K562 (cell line): Measurements from ENCODE around the gene CSNK1A1. TPM values are rescaled to one million over a fixed set of nuclear protein-coding genes. Genes with fewer than 3 reads are reported as not detected.

Source experiments
- ATAC-seq: fragments of 200-7000 bp; cut with Tn5 transposase; 3 replicates; pipeline ENCODE4 v1.9.1; 2020; ENCODE audit warnings: moderate library complexity
- BruUV-seq: library from RNA; stranded (reverse); fragments of 400-500 nt; replicated peaks from 2 replicates; lab custom pipeline; 2021; lab: Mats Ljungman, UMichigan
- CTCF ChIA-PET: fragments of 300-600 bp; formaldehyde crosslinking; extraction: SDS; loops from one replicate; lab custom pipeline; 2021; ENCODE audit warnings: low intra/inter-chr PET ratio; lab: Yijun Ruan, JAX
- POLR2A ChIA-PET: fragments of 300-600, 350-650 bp; sonication (Branson Sonifier 250); formaldehyde crosslinking; extraction: SDS; loops from one replicate; lab custom pipeline; 2021; ENCODE audit warnings: antibody characterized with exemption, inconsistent platforms; lab: Yijun Ruan, JAX
- DNase-seq, 4 experiments: peaks; one replicate each; pipeline versions ENCODE4 v3.0.0 to v3.0.0-alpha.2; 2011 to 2018; ENCODE audit warnings: low spot score in 3 of 4, mixed read lengths in 3 of 4; ENCODE audit errors: extremely low read depth in 1 of 4
- FAIRE-seq: peaks from 2 replicates; lab custom pipeline; 2011; peaks lifted over from hg19 to GRCh38; lab: Jason Lieb, UNC
- H2AFZ ChIP-seq: 2 replicates; pipeline ENCODE4 v1.6.0; 2011; ENCODE audit warnings: low read depth, low read length, control low read depth, inconsistent platforms
- H3K27ac ChIP-seq: fragments of 200-600 bp; 3 replicates; pipeline ENCODE4 v1.8.0; 2011; ENCODE audit warnings: low read depth, mild to moderate bottlenecking, control low read depth, inconsistent platforms, low read length, moderate library complexity, mixed read lengths; ENCODE audit errors: extremely low read depth
- H3K27me3 ChIP-seq, 2 experiments: fragments of 300-600 bp in 1 of 2; 2 replicates in 1 of 2; 3 replicates in 1 of 2; pipeline versions ENCODE4 v1.6.0 to v1.8.0; 2011; ENCODE audit warnings: inconsistent platforms in 2 of 2, low read length in 2 of 2, mild to moderate bottlenecking in 1 of 2, mixed read lengths in 1 of 2, moderate library complexity in 1 of 2; ENCODE audit not compliant: control insufficient read depth in 2 of 2, insufficient read depth in 2 of 2
- H3K36me3 ChIP-seq: fragments of 300-600 bp; 3 replicates; pipeline ENCODE4 v1.8.0; 2011; ENCODE audit warnings: mild to moderate bottlenecking, low read length, inconsistent platforms; ENCODE audit not compliant: control insufficient read depth, insufficient read depth
- H3K4me1 ChIP-seq, 2 experiments: fragments of 200-600 bp in 1 of 2; replicated peaks in 1 of 2; 2 replicates in 1 of 2; 3 replicates in 1 of 2; pipeline versions ENCODE4 v1.5.1 to v1.8.0; 2011; ENCODE audit warnings: inconsistent platforms in 2 of 2, low read length in 2 of 2, mild to moderate bottlenecking in 1 of 2, mixed read lengths in 1 of 2, moderate library complexity in 1 of 2; ENCODE audit not compliant: control insufficient read depth in 2 of 2, insufficient read depth in 2 of 2
- H3K4me2 ChIP-seq: 2 replicates; pipeline ENCODE4 v1.6.1; 2011; ENCODE audit warnings: low read length, control low read depth, inconsistent platforms, mixed read lengths; ENCODE audit not compliant: insufficient read depth
- H3K4me3 ChIP-seq: fragments of 200-600 bp; sonication (generic), shearing (Covaris generic); 2 replicates; pipeline ENCODE4 v1.5.1; 2016; ENCODE audit warnings: control low read depth, inconsistent platforms
- H3K79me2 ChIP-seq: fragments of 200-600 bp; 3 replicates; pipeline ENCODE4 v1.8.0; 2011; ENCODE audit warnings: low read length, inconsistent platforms; ENCODE audit not compliant: control insufficient read depth, insufficient read depth
- H3K9ac ChIP-seq, 2 experiments: 2 replicates each; pipeline versions ENCODE4 v1.6.0 to v1.6.1; 2011; ENCODE audit warnings: low read depth in 2 of 2, low read length in 2 of 2, control low read depth in 1 of 2, inconsistent platforms in 1 of 2, mild to moderate bottlenecking in 1 of 2, mixed read lengths in 1 of 2; ENCODE audit not compliant: insufficient read depth in 1 of 2
- H3K9me1 ChIP-seq: one replicate; pipeline ENCODE4 v1.6.0; 2011; ENCODE audit warnings: inconsistent platforms, mild to moderate bottlenecking, low read length, moderate library complexity; ENCODE audit not compliant: control insufficient read depth, insufficient read depth
- H3K9me3 ChIP-seq: replicated peaks from 2 replicates; pipeline ENCODE4 v1.5.1; 2011; ENCODE audit warnings: low read depth, low read length, inconsistent platforms; ENCODE audit not compliant: control insufficient read depth, insufficient read depth
- H4K20me1 ChIP-seq: replicated peaks from 2 replicates; pipeline ENCODE4 v1.6.1; 2011; ENCODE audit warnings: low read length, inconsistent platforms, mixed read lengths; ENCODE audit not compliant: control insufficient read depth, insufficient read depth
- ATF7 ChIP-seq: fragments of 450-650 bp; IDR thresholded peaks from 2 replicates; pipeline ENCODE4 v1.7.1; 2014; ENCODE audit warnings: mild to moderate bottlenecking, moderate library complexity
- CREB3L1 ChIP-seq: fragments of 450-650 bp; IDR thresholded peaks from 2 replicates; pipeline ENCODE4 v1.6.1; 2014; ENCODE audit warnings: low read depth, mild to moderate bottlenecking, moderate library complexity, borderline replicate concordance
- DLX4 ChIP-seq: fragments of 250-450 bp; sonication (Bioruptor Pico); IDR thresholded peaks from 2 replicates; pipeline ENCODE4 v1.6.1; 2021; ENCODE audit warnings: mild to moderate bottlenecking
- MAFG ChIP-seq: fragments of 450-650 bp; conservative IDR thresholded peaks from 2 replicates; pipeline ENCODE4 v1.6.1; 2016; ENCODE audit warnings: missing genetic modification characterization, missing compliant biosample characterization
- ZFX ChIP-seq: sonication (generic); formaldehyde crosslinking; IDR thresholded peaks from 2 replicates; pipeline ENCODE4 v1.8.0; 2022; ENCODE audit warnings: mild to moderate bottlenecking, missing genetic modification reagents, moderate library complexity
- ZNF316 ChIP-seq: fragments of 450-650 bp; IDR thresholded peaks from 2 replicates; pipeline ENCODE4 v1.6.1; 2016
- WGBS: fragments of 100-300 bp; shearing (Covaris generic); methylation state at CpG from one replicate; pipeline ENCODE4 v1.1.6; 2016; ENCODE audit warnings: low coverage, mixed read lengths; ENCODE audit not compliant: insufficient coverage; ENCODE audit errors: missing lambda C conversion rate; 5-methylcytosine and 5-hydroxymethylcytosine counted together
- in situ Hi-C: fragments of 300-500 bp; cut with MboI; formaldehyde crosslinking; loops from 4 replicates; pipeline ENCODE4 v1.15.0; 2018; ENCODE audit warnings: inconsistent platforms, mixed read lengths
- intact Hi-C: fragments of 100-400 bp; cut with micrococcal nuclease; formaldehyde crosslinking; loops from 2 replicates; pipeline ENCODE4 v1.14.2; 2022
- polyA plus RNA-seq, 8 experiments: library from polyadenylated mRNA; depleted of rRNA in 4 of 8; stranded (reverse) in 5 of 8; unstranded in 3 of 8; fragments of >200 nt; fragmentation: Nextera tagmentation in 2 of 8; fragmentation: Illumina TruSeq in 1 of 8; extraction: Ambion mirVana in 2 of 8; extraction: Trizol in 1 of 8; gene quantifications; 2 replicates each; pipeline versions ENCODE4 v1.2.1 to v1.2.3, GENCODE V29; 2011 to 2014; ENCODE audit warnings: inconsistent platforms in 1 of 8, missing spikeins in 1 of 8
- total RNA-seq, 7 experiments: library from RNA; depleted of rRNA in 6 of 7; stranded (reverse); fragments of >200 nt in 6 of 7; fragmentation: Illumina TruSeq in 2 of 7; extraction: Trizol in 2 of 7; gene quantifications; 2 replicates each; pipeline versions ENCODE4 v1.2.1 to v1.2.3, GENCODE V29; 2011 to 2021; ENCODE audit warnings: low replicate concordance in 1 of 7
- TF ChIP-seq, protein P1 (sequence below): fragments of 450-650 bp; formaldehyde crosslinking; IDR thresholded peaks from 2 replicates; pipeline ENCODE4 v1.4.0; 2020; ENCODE audit warnings: mild to moderate bottlenecking, mixed read lengths
- TF ChIP-seq, protein P2 (sequence below): fragments of 150-350 bp; conservative IDR thresholded peaks from 2 replicates; pipeline ENCODE4 v1.6.1; 2014; ENCODE audit warnings: low read length
- TF ChIP-seq, protein P3 (sequence below), 2 experiments: fragments of 450-650 bp; IDR thresholded peaks; 2 replicates each; pipeline ENCODE4 v1.6.1; 2018; ENCODE audit warnings: mild to moderate bottlenecking in 2 of 2, low read depth in 1 of 2; ENCODE audit not compliant: partially characterized antibody in 2 of 2

Gene CSNK1A1
- total and polyA plus RNA-seq, 9 of the 15 experiments (the other 6 are each of a cell fraction or from before 2014, with no cell fraction given), result 49.1 to 196 (median 154) TPM

DNA sequence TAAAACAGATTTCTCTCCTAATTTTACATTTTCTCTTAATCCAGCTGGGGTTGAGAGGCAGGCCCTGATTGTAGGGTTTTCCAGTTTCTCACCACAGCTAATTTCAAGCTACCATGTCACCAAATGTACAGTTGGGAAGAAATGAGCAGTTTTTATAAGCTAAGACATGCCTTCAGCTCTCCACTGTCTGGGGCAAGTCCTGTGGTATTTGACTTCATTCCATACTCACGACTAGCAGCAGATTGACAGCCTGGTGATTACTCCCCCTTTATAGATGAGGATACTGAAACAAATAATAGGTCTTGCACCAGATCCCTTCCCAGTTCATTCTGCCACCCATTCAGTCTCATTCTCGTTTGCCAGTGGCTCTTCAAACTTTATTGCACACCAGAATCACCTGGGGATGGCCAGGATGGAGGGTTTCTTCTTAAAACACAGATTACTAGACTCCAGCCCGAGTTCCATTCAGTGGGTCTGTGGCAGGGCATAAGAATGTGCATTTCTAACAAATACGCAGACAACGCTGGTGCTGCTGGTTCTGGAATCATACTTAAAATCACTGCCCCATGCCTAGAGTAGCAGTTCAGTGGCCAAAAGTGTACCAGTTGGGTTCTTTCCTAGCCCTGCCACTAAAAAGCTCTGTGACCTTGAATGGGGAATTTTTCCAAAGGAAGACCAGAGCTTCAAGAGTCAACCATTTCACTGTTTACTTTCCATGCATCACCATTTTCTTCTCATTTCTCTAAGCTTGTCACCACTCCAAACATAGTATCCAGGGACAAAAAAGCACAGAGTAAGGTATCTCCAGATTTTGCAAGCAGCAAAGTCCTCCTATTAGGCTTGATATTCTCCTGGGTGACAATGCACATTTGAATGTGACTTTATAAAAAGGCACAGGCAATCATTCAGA, 64.3 kb downstream of the CSNK1A1 start:
- POLR2A ChIA-PET, result interaction anchor here (0.6 to 5.3 kb wide), 9 partner anchors 7 to 996 kb away, joined by 3 to 34 read pairs (median 4); no protein-coding TSS in a partner anchor
- Histone ChIP-seq H3K4me2 (no peak overlapping the region), H3K4me3 (no peak overlapping the region), H3K27ac (no peak overlapping the region), H3K9me3 (no peaks in the 10 kb centered on the region), H3K9ac (no peak overlapping the region), H3K4me1 (peaks cover 7 to 15% of the 10 kb centered on the region in 2 experiments; a peak in 4 of 5 replicates), H4K20me1 (no peaks in the 10 kb centered on the region), H3K79me2 (no peaks in the 10 kb centered on the region), H2AFZ (no peak overlapping the region), H3K9me1 (no peaks in the 10 kb centered on the region), H3K36me3 (no peaks in the 10 kb centered on the region), H3K27me3 (no peaks in the 10 kb centered on the region)
- CTCF ChIA-PET, result no interaction called here
- no TSS peak for BruUV-seq
- FAIRE-seq, result no peak
- no peak for ATAC-seq
- intact Hi-C loops (loop anchor here (2.0 kb wide), 2 partner anchors 30 to 38 kb away; no protein-coding TSS in a partner anchor), in situ Hi-C loops (no loop called here)
- 57% methylated on average over 5 of the region's 5 CpGs for WGBS
- no peak for DNase-seq
- TF ChIP-seq DLX4 (CRISPR knock-in tag), result no peak
- TF ChIP-seq, protein P1, sequence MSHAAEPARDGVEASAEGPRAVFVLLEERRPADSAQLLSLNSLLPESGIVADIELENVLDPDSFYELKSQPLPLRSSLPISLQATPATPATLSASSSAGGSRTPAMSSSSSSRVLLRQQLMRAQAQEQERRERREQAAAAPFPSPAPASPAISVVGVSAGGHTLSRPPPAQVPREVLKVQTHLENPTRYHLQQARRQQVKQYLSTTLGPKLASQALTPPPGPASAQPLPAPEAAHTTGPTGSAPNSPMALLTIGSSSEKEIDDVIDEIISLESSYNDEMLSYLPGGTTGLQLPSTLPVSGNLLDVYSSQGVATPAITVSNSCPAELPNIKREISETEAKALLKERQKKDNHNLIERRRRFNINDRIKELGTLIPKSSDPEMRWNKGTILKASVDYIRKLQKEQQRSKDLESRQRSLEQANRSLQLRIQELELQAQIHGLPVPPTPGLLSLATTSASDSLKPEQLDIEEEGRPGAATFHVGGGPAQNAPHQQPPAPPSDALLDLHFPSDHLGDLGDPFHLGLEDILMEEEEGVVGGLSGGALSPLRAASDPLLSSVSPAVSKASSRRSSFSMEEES (CRISPR knock-in tag), result no peak
- no peak for TF ChIP-seq ATF7
- TF ChIP-seq ZNF316, result 0 out of 2 replicates have a peak, but pooled peaks have one; percentile 10
- TF ChIP-seq, protein P2, sequence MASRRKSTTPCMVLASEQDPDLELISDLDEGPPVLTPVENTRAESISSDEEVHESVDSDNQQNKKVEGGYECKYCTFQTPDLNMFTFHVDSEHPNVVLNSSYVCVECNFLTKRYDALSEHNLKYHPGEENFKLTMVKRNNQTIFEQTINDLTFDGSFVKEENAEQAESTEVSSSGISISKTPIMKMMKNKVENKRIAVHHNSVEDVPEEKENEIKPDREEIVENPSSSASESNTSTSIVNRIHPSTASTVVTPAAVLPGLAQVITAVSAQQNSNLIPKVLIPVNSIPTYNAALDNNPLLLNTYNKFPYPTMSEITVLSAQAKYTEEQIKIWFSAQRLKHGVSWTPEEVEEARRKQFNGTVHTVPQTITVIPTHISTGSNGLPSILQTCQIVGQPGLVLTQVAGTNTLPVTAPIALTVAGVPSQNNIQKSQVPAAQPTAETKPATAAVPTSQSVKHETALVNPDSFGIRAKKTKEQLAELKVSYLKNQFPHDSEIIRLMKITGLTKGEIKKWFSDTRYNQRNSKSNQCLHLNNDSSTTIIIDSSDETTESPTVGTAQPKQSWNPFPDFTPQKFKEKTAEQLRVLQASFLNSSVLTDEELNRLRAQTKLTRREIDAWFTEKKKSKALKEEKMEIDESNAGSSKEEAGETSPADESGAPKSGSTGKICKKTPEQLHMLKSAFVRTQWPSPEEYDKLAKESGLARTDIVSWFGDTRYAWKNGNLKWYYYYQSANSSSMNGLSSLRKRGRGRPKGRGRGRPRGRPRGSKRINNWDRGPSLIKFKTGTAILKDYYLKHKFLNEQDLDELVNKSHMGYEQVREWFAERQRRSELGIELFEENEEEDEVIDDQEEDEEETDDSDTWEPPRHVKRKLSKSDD, result no peak
- TF ChIP-seq ZFX (CRISPR knock-in tag), result no peak
- peak; percentile 32; the same call in 1 of the 2 replicates for TF ChIP-seq MAFG (tag)
- no peak for TF ChIP-seq CREB3L1
- TF ChIP-seq, protein P3, sequence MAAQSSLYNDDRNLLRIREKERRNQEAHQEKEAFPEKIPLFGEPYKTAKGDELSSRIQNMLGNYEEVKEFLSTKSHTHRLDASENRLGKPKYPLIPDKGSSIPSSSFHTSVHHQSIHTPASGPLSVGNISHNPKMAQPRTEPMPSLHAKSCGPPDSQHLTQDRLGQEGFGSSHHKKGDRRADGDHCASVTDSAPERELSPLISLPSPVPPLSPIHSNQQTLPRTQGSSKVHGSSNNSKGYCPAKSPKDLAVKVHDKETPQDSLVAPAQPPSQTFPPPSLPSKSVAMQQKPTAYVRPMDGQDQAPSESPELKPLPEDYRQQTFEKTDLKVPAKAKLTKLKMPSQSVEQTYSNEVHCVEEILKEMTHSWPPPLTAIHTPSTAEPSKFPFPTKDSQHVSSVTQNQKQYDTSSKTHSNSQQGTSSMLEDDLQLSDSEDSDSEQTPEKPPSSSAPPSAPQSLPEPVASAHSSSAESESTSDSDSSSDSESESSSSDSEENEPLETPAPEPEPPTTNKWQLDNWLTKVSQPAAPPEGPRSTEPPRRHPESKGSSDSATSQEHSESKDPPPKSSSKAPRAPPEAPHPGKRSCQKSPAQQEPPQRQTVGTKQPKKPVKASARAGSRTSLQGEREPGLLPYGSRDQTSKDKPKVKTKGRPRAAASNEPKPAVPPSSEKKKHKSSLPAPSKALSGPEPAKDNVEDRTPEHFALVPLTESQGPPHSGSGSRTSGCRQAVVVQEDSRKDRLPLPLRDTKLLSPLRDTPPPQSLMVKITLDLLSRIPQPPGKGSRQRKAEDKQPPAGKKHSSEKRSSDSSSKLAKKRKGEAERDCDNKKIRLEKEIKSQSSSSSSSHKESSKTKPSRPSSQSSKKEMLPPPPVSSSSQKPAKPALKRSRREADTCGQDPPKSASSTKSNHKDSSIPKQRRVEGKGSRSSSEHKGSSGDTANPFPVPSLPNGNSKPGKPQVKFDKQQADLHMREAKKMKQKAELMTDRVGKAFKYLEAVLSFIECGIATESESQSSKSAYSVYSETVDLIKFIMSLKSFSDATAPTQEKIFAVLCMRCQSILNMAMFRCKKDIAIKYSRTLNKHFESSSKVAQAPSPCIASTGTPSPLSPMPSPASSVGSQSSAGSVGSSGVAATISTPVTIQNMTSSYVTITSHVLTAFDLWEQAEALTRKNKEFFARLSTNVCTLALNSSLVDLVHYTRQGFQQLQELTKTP (IDR thresholded peaks at IDR 0.05; ENCODE audit: low read depth in 1 of 2, partially characterized antibody in 2 of 2), result no peak
